Stimulated activated CD4-positive, alpha-beta T cell treated with anti-CD3 and anti-CD28 coated beads, Interleukin-1b, Interleukin-23, amount 100 ng/mL, for 1 hour (primary cell): ENCODE results near the gene GARIN5A.

Experiments
- DNase-seq, 2 donors: peaks; one replicate each; pipeline ENCODE4 v3.0.0-alpha.2; 2020; ENCODE audit warnings: low read depth in 2 of 2

The GARIN5A gene

DNA sequence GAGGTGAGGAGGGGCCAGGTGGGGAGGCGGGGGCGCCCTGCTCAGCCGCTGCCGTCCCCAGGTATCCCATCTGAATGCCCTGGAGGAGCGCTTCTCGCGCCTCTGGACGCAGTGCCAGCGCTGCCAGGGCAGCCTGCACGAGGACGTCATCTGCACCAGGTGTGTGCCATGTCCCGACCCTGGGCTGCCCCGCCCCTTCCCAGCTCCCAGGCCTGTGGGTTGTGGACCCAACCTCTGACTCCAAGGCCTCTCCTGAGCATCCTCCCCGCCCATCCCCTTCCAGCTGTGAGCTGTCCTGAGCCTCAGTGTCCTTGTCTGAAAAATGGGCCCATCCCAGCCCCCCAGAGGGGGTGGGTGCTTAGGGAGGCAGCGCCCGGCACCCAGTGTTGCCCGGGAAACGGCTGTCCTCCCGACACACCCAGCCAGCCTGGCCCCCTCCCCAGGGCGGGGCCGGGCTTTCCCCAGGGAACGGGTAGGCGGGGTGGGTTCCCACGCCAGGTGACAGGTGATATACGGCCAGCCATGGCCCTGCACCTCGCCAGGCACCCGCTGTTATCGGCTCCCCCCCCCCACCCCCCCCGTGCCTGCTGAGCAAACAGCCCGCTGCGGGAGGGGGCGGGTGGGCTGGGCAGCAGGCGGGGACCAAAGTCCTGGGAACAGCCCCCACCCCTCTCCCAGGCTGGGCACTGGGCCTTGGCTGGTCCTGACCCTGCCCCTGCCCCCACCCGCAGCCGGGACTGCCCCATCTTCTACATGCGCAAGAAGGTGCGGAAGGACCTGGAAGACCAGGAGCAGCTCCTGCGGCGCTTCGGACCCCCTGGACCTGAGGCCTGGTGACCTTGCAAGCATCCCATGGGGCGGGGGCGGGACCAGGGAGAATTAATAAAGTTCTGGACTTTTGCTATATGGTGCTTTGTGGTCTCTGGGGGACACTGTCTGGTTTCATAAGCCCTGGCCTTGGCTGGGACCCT, 59.3 kb downstream of the GARIN5A start:
- no peak for DNase-seq
